ENCODE measurements around the gene RPP21. TPM values are rescaled to one million over a fixed set of nuclear protein-coding genes. Genes with fewer than 3 reads are reported as not detected.
A peak's percentile ranks its signal among the peaks of the same experiment; 100 is the strongest.
"Not testable (repeated sequence)": the region's sequence is repeated elsewhere in the genome, so short reads cannot be mapped to it uniquely, and the experiment has no call there.

Gene RPP21
- total RNA-seq, 1 experiment from 2014 or later = 65.9 TPM

GRCh38 chr6:30364591-30364990 is 19.6 kb downstream of the RPP21 start:
- Histone ChIP-seq H3K4me1 (ENCODE audit: insufficient read depth, low read length, poor library complexity, severe bottlenecking) (no peaks in the 10 kb centered on the region), H3K9me3 (ENCODE audit: low read depth, low read length, poor library complexity, severe bottlenecking) (no peaks in the 10 kb centered on the region), H3K36me3 (ENCODE audit: insufficient read depth, low read length, poor library complexity, severe bottlenecking) (no peaks in the 10 kb centered on the region), H3K27ac (ENCODE audit: low read depth, low read length, poor library complexity, severe bottlenecking) (no peak overlapping the region), H3K27me3 (replicated peaks; ENCODE audit: insufficient read depth, low read depth, low read length, poor library complexity) (peaks cover 69% of the 10 kb centered on the region), H3K4me3 (ENCODE audit: low read depth, low read length, poor library complexity, severe bottlenecking) (no peak overlapping the region)
- no TSS peak for BruUV-seq (replicated peaks)
- ChIA-PET CTCF (no interaction called here), POLR2A (ENCODE audit: low non-redundant PET) (no interaction called here)
- intact Hi-C loops (cut with micrococcal nuclease; ENCODE audit: unreplicated experiment) = no loop called here
- no peak for DNase-seq (ENCODE audit: low spot score)
- no peak for TF ChIP-seq CTCF (conservative IDR thresholded peaks at IDR 0.05; ENCODE audit: low read depth, low read length)
- no peak for TF ChIP-seq EZH2 (IDR thresholded peaks at IDR 0.05; ENCODE audit: borderline replicate concordance, low read depth, low read length, poor library complexity, severe bottlenecking)

- BruUV-seq (replicated peaks); H3K27ac ChIP-seq (ENCODE audit: low read depth, low read length, poor library complexity, severe bottlenecking); CTCF ChIA-PET; H3K4me1 ChIP-seq (ENCODE audit: insufficient read depth, low read length, poor library complexity, severe bottlenecking); H3K36me3 ChIP-seq (ENCODE audit: insufficient read depth, low read length, poor library complexity, severe bottlenecking); H3K4me3 ChIP-seq (ENCODE audit: low read depth, low read length, poor library complexity, severe bottlenecking); DNase-seq (ENCODE audit: low spot score); POLR2A ChIA-PET (ENCODE audit: low non-redundant PET); intact Hi-C loops (cut with micrococcal nuclease; ENCODE audit: unreplicated experiment); H3K9me3 ChIP-seq (ENCODE audit: low read depth, low read length, poor library complexity, severe bottlenecking): not testable (repeated sequence)
- H3K27me3 ChIP-seq (replicated peaks; ENCODE audit: insufficient read depth, low read depth, low read length, poor library complexity) = peaks cover 29% of the 10 kb centered on the region
These were observed 24.3 kb downstream of the RPP21 start for GRCh38 chr6:30369280-30369679.

- TF ChIP-seq CTCF (conservative IDR thresholded peaks at IDR 0.05; ENCODE audit: low read depth, low read length) (no peak), EZH2 (IDR thresholded peaks at IDR 0.05; ENCODE audit: borderline replicate concordance, low read depth, low read length, poor library complexity, severe bottlenecking) (no peak)
- H3K4me1 ChIP-seq (ENCODE audit: insufficient read depth, low read length, poor library complexity, severe bottlenecking) = no peaks in the 10 kb centered on the region
- H3K27me3 ChIP-seq (replicated peaks; ENCODE audit: insufficient read depth, low read depth, low read length, poor library complexity) = peaks cover 5% of the 10 kb centered on the region
- no peaks in the 10 kb centered on the region for H3K9me3 ChIP-seq (ENCODE audit: low read depth, low read length, poor library complexity, severe bottlenecking)
- CTCF ChIA-PET = no interaction called here
- intact Hi-C loops (cut with micrococcal nuclease; ENCODE audit: unreplicated experiment) = no loop called here
- peak; percentile 30 for DNase-seq (ENCODE audit: low spot score)
- no peak overlapping the region for H3K4me3 ChIP-seq (ENCODE audit: low read depth, low read length, poor library complexity, severe bottlenecking)
- H3K27ac ChIP-seq (ENCODE audit: low read depth, low read length, poor library complexity, severe bottlenecking) = no peak overlapping the region
- BruUV-seq (replicated peaks) = no TSS peak
- POLR2A ChIA-PET (ENCODE audit: low non-redundant PET) = no interaction called here
- no peaks in the 10 kb centered on the region for H3K36me3 ChIP-seq (ENCODE audit: insufficient read depth, low read length, poor library complexity, severe bottlenecking)
These were observed 33.5 kb downstream of the RPP21 start for GRCh38 chr6:30378290-30378937.

GRCh38 chr6:30380464-30380863 is 35.5 kb downstream of the RPP21 start:
- ChIA-PET CTCF (interaction anchor here (0.7 kb wide), 1 partner anchor 55 kb away, joined by 4 read pairs; no protein-coding TSS in a partner anchor), POLR2A (ENCODE audit: low non-redundant PET) (no interaction called here)
- Histone ChIP-seq H3K4me1 (ENCODE audit: insufficient read depth, low read length, poor library complexity, severe bottlenecking) (no peaks in the 10 kb centered on the region), H3K4me3 (ENCODE audit: low read depth, low read length, poor library complexity, severe bottlenecking) (no peak overlapping the region), H3K36me3 (ENCODE audit: insufficient read depth, low read length, poor library complexity, severe bottlenecking) (no peaks in the 10 kb centered on the region), H3K27me3 (replicated peaks; ENCODE audit: insufficient read depth, low read depth, low read length, poor library complexity) (peaks cover 14% of the 10 kb centered on the region), H3K27ac (ENCODE audit: low read depth, low read length, poor library complexity, severe bottlenecking) (no peak overlapping the region), H3K9me3 (ENCODE audit: low read depth, low read length, poor library complexity, severe bottlenecking) (no peaks in the 10 kb centered on the region)
- intact Hi-C loops (cut with micrococcal nuclease; ENCODE audit: unreplicated experiment) = no loop called here
- no TSS peak for BruUV-seq (replicated peaks)
- DNase-seq (ENCODE audit: low spot score) = no peak
- TF ChIP-seq EZH2 (IDR thresholded peaks at IDR 0.05; ENCODE audit: borderline replicate concordance, low read depth, low read length, poor library complexity, severe bottlenecking) = no peak
- no peak for TF ChIP-seq CTCF (conservative IDR thresholded peaks at IDR 0.05; ENCODE audit: low read depth, low read length)

Measured in A673 (cell line).